Muscle layer of colon (tissue), 2 donors: ENCODE data around the gene RNF207.

ENCODE experiments used
- H3K27ac ChIP-seq: one replicate; pipeline ENCODE4 v1.7.0; 2013; ENCODE audit warnings: low read depth, mild to moderate bottlenecking, low read length, moderate library complexity
- H3K27me3 ChIP-seq, 2 donors: one replicate each; pipeline ENCODE4 v1.7.0; 2013; ENCODE audit warnings: low read length in 2 of 2, mild to moderate bottlenecking in 2 of 2; ENCODE audit not compliant: insufficient read depth in 2 of 2, control insufficient read depth in 1 of 2
- H3K36me3 ChIP-seq: one replicate; pipeline ENCODE4 v1.7.0; 2013; ENCODE audit warnings: mild to moderate bottlenecking, low read length; ENCODE audit not compliant: insufficient read depth
- H3K4me1 ChIP-seq: one replicate; pipeline ENCODE4 v1.7.0; 2013; ENCODE audit warnings: mild to moderate bottlenecking, low read length; ENCODE audit not compliant: insufficient read depth
- H3K4me3 ChIP-seq, 2 donors: one replicate each; pipeline ENCODE4 v1.7.0; 2013; ENCODE audit warnings: low read length in 2 of 2, low read depth in 1 of 2, mild to moderate bottlenecking in 1 of 2, moderate library complexity in 1 of 2
- H3K9ac ChIP-seq: one replicate; pipeline ENCODE4 v1.7.0; 2013; ENCODE audit warnings: low read length
- H3K9me3 ChIP-seq: one replicate; pipeline ENCODE4 v1.7.0; 2013; ENCODE audit warnings: mild to moderate bottlenecking, low read length
- donor health status: abdominal sarcoma.
- donor health status: Adenocarcinoma of cecum.

Gene RNF207

GRCh38 chr1:6241887-6242740 is 36.2 kb downstream of the RNF207 start:
- H3K9me3 ChIP-seq: no peaks in the 10 kb centered on the region
- no peaks in the 10 kb centered on the region for H3K36me3 ChIP-seq
- H3K4me1 ChIP-seq: no peaks in the 10 kb centered on the region
- H3K27ac ChIP-seq: no peak overlapping the region
- no peak overlapping the region for H3K9ac ChIP-seq
- no peak overlapping the region for H3K4me3 ChIP-seq
- peaks cover 55 to 73% of the 10 kb centered on the region in 2 donors for H3K27me3 ChIP-seq

- Histone ChIP-seq H3K9ac (no peak overlapping the region), H3K36me3 (no peaks in the 10 kb centered on the region), H3K27ac (no peak overlapping the region), H3K9me3 (no peaks in the 10 kb centered on the region), H3K4me3 (no peak overlapping the region), H3K4me1 (no peaks in the 10 kb centered on the region), H3K27me3 (peaks cover 54 to 84% of the 10 kb centered on the region in 2 donors)
These were observed 37.3 kb downstream of the RNF207 start for GRCh38 chr1:6243053-6243834.

- Histone ChIP-seq H3K9ac (no peak within 1 kb of the TSS), H3K9me3 (no peaks in the 10 kb centered on the region), H3K27ac (no peak within 1 kb of the TSS), H3K4me3 (no peak within 1 kb of the TSS), H3K36me3 (no peaks in the 10 kb centered on the region), H3K27me3 (peaks cover 51 to 91% of the 10 kb centered on the region in 2 donors), H3K4me1 (no peaks in the 10 kb centered on the region)
These were observed 38.1 kb downstream of the RNF207 start, which contains the start of gene HES3 for GRCh38 chr1:6243993-6244392. TSS of gene HES3 (plus strand) at chr1:6244179. CDS start at chr1:6244366, 187 bp downstream.

- H3K36me3 ChIP-seq: no peaks in the 10 kb centered on the region
- H3K9ac ChIP-seq: no peak overlapping the region
- H3K4me3 ChIP-seq: no peak overlapping the region
- H3K27ac ChIP-seq: no peak overlapping the region
- no peaks in the 10 kb centered on the region for H3K4me1 ChIP-seq
- no peaks in the 10 kb centered on the region for H3K9me3 ChIP-seq
- H3K27me3 ChIP-seq: peaks cover 46 to 89% of the 10 kb centered on the region in 2 donors
These were observed 38.6 kb downstream of the RNF207 start for GRCh38 chr1:6244401-6245049.

GRCh38 chr1:6245086-6245868 is 39.4 kb downstream of the RNF207 start:
- H3K4me3 ChIP-seq: no peak overlapping the region
- H3K9me3 ChIP-seq: no peaks in the 10 kb centered on the region
- H3K27me3 ChIP-seq: peaks cover 41 to 89% of the 10 kb centered on the region in 2 donors
- H3K27ac ChIP-seq: no peak overlapping the region
- H3K9ac ChIP-seq: no peak overlapping the region
- no peaks in the 10 kb centered on the region for H3K4me1 ChIP-seq
- H3K36me3 ChIP-seq: no peaks in the 10 kb centered on the region

- Histone ChIP-seq H3K4me3 (no peak overlapping the region), H3K9ac (no peak overlapping the region), H3K9me3 (no peaks in the 10 kb centered on the region), H3K36me3 (no peaks in the 10 kb centered on the region), H3K27ac (no peak overlapping the region), H3K4me1 (no peaks in the 10 kb centered on the region), H3K27me3 (peaks cover 35 to 82% of the 10 kb centered on the region in 2 donors)
These were observed 40.1 kb downstream of the RNF207 start for GRCh38 chr1:6245869-6246496.

- no peaks in the 10 kb centered on the region for H3K9me3 ChIP-seq
- H3K36me3 ChIP-seq: no peaks in the 10 kb centered on the region
- H3K4me3 ChIP-seq: no peak overlapping the region
- H3K27ac ChIP-seq: no peak overlapping the region
- H3K4me1 ChIP-seq: no peaks in the 10 kb centered on the region
- peaks cover 27 to 74% of the 10 kb centered on the region in 2 donors for H3K27me3 ChIP-seq
- H3K9ac ChIP-seq: no peak overlapping the region
These were observed 40.9 kb downstream of the RNF207 start for GRCh38 chr1:6246497-6247467.

GRCh38 chr1:6247651-6248050 is 41.7 kb downstream of the RNF207 start:
- Histone ChIP-seq H3K27me3 (peaks cover 25 to 75% of the 10 kb centered on the region in 2 donors), H3K36me3 (no peaks in the 10 kb centered on the region), H3K4me1 (no peaks in the 10 kb centered on the region), H3K4me3 (no peak overlapping the region), H3K27ac (no peak overlapping the region), H3K9me3 (no peaks in the 10 kb centered on the region), H3K9ac (no peak overlapping the region)

- Histone ChIP-seq H3K36me3 (no peaks in the 10 kb centered on the region), H3K9ac (no peak overlapping the region), H3K27me3 (peaks cover 19 to 69% of the 10 kb centered on the region in 2 donors), H3K4me3 (no peak overlapping the region), H3K27ac (no peak overlapping the region), H3K4me1 (no peaks in the 10 kb centered on the region), H3K9me3 (no peaks in the 10 kb centered on the region)
These were observed 42.4 kb downstream of the RNF207 start for GRCh38 chr1:6248161-6248776.
